ENCODE results near the gene KLF3. TPM values are rescaled to one million over a fixed set of nuclear protein-coding genes. Genes with fewer than 3 reads are reported as not detected.
A peak's percentile ranks its signal among the peaks of the same experiment; 100 is the strongest.

KLF3 gene
- 10 to 100 TPM; 29.2 to 43.5 (median 38.0) TPM for total RNA-seq
- polyA plus RNA-seq, result 10 to 100 TPM; 38.6 to 64.0 (median 48.6) TPM

- H3K9me3 ChIP-seq, result no peaks in the 10 kb centered on the region
- 1% methylated on average over 110 of the region's 110 CpGs for WGBS, 2 donors
- peak in 2 of 4 donors; percentile 40 to 43 for TF ChIP-seq EP300 (IDR thresholded peaks at IDR 0.05)
- TF ChIP-seq POLR2AphosphoS5 (IDR thresholded peaks at IDR 0.05), result peak; percentile 70 to 94 (median 89)
- peak; percentile 52 to 54 for TF ChIP-seq POLR2A (IDR thresholded peaks at IDR 0.05)
- TF ChIP-seq CTCF (IDR thresholded peaks at IDR 0.05), result no peak
- peak within 1 kb of the TSS; percentile 99 to 100 (median 100) for H3K27ac ChIP-seq
- H3K27me3 ChIP-seq, result no peaks in the 10 kb centered on the region
- peaks cover 0 to 50% (median 40%) of the 10 kb centered on the region in 4 donors for H3K4me1 ChIP-seq
- peak; percentile 97 for DNase-seq
- no peaks in the 10 kb centered on the region for H3K36me3 ChIP-seq
- peak within 1 kb of the TSS; percentile 94 to 100 (median 98) for H3K4me3 ChIP-seq
- intact Hi-C loops (cut with DNase I), result loop anchor here (5.0 to 10.0 kb wide), 3 partner anchors 52 to 859 kb away; no protein-coding TSS in a partner anchor
Observed at GRCh38 chr4:38663801-38664705, at the start of gene KLF3. Gene KLF3 (plus strand): TSS chr4:38664199. CDS start chr4:38680626, 16,427 bp downstream.

- no peaks in the 10 kb centered on the region for H3K27me3 ChIP-seq
- H3K4me1 ChIP-seq, result peaks cover 0 to 38% (median 33%) of the 10 kb centered on the region in 4 donors
- no peaks in the 10 kb centered on the region for H3K9me3 ChIP-seq
- no peak overlapping the region for H3K4me3 ChIP-seq
- H3K27ac ChIP-seq, result peak overlapping the region in 1 of 4 donors; percentile 29
- intact Hi-C loops (cut with DNase I), result loop anchor here (5.0 kb wide), 1 partner anchor 48 kb away; the partner anchor contains the start of gene KLF3
- TF ChIP-seq POLR2AphosphoS5 (IDR thresholded peaks at IDR 0.05), result no peak
- no peak for TF ChIP-seq EP300 (IDR thresholded peaks at IDR 0.05)
- no peak for TF ChIP-seq POLR2A (IDR thresholded peaks at IDR 0.05)
- no peak for TF ChIP-seq CTCF (IDR thresholded peaks at IDR 0.05)
- 80 to 92% methylated on average over 4 of the region's 4 CpGs for WGBS, 2 donors
- no peaks in the 10 kb centered on the region for H3K36me3 ChIP-seq
- DNase-seq, result no peak
Observed at GRCh38 chr4:38614231-38614630, 49.8 kb upstream of the KLF3 start.

- DNase-seq, result no peak
- H3K4me3 ChIP-seq, result no peak overlapping the region
- intact Hi-C loops (cut with DNase I), result no loop called here
Observed at GRCh38 chr4:38615847-38616246, 48.2 kb upstream of the KLF3 start.

GRCh38 chr4:38618505-38618904 lies 45.5 kb upstream of the KLF3 start:
- H3K9me3 ChIP-seq, result no peaks in the 10 kb centered on the region
- intact Hi-C loops (cut with DNase I), result no loop called here
- TF ChIP-seq EP300 (IDR thresholded peaks at IDR 0.05) (no peak), POLR2AphosphoS5 (IDR thresholded peaks at IDR 0.05) (no peak), CTCF (IDR thresholded peaks at IDR 0.05) (no peak), POLR2A (IDR thresholded peaks at IDR 0.05) (no peak)
- H3K36me3 ChIP-seq, result no peaks in the 10 kb centered on the region
- H3K27ac ChIP-seq, result no peak overlapping the region
- no peak overlapping the region for H3K4me3 ChIP-seq
- no peak for DNase-seq
- WGBS, 2 donors, result 88 to 89% methylated on average over 3 of the region's 3 CpGs
- no peaks in the 10 kb centered on the region for H3K27me3 ChIP-seq
- H3K4me1 ChIP-seq, result peaks cover 0 to 15% (median 11%) of the 10 kb centered on the region in 4 donors

More at GRCh38 chr4:38615847-38616246, 48.2 kb upstream of the KLF3 start:
- no peaks in the 10 kb centered on the region for H3K9me3 ChIP-seq
- peaks cover 0 to 30% (median 29%) of the 10 kb centered on the region in 4 donors for H3K4me1 ChIP-seq
- H3K27ac ChIP-seq, result no peak overlapping the region
- WGBS, 2 donors, result 47 to 80% methylated on average over 5 of the region's 5 CpGs
- TF ChIP-seq EP300 (IDR thresholded peaks at IDR 0.05), result no peak
- no peak for TF ChIP-seq CTCF (IDR thresholded peaks at IDR 0.05)
- TF ChIP-seq POLR2AphosphoS5 (IDR thresholded peaks at IDR 0.05), result no peak
- no peak for TF ChIP-seq POLR2A (IDR thresholded peaks at IDR 0.05)
- H3K36me3 ChIP-seq, result no peaks in the 10 kb centered on the region
- H3K27me3 ChIP-seq, result no peaks in the 10 kb centered on the region

Measured in sigmoid colon (tissue), 7 donors.